ENCODE data around the gene ATXN7L3B.
A peak's percentile ranks its signal among the peaks of the same experiment; 100 is the strongest.

DNA sequence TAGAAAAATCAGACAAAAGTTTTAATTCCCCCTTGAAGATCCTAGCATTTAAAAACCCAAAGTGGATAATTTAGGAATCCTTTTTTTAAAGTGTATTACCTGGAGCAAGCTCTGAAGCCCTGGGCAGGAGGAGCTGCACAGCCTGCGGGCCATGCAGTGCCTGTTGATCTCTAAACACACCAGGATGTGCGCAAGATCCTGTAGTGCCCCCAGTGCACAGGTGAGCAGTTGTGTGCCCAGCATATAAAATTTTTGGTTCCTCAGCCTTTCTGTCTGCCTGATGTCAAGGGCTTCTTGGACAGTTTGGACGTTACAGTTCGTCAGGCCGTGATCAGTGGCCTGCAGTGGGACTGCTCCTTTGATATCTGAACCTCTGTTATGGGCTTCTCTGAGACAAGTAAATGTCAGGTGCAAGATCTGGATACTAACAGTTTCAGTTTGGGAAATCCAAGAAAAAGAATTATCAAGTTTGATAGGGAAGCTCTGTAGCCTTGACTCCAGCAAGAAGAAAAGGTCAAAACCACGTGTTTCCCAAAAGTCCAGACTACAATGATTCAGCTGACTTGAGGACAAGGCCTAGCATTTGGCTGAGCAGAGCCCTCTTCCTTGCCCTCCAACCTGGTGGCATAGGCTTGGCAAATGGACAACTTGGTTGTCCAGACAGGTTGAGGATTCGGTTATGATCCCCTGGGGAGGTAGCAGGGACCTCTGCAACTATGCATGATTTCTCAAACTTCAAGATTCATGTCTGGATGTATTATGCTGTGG is 1.0 kb downstream of the ATXN7L3B start:
- TF ChIP-seq POLR2AphosphoS5 (IDR thresholded peaks at IDR 0.05) (no peak), POLR2A (IDR thresholded peaks at IDR 0.05) (peak in 1 of 3 donors; percentile 9)
- TF ChIP-seq, protein P1, sequence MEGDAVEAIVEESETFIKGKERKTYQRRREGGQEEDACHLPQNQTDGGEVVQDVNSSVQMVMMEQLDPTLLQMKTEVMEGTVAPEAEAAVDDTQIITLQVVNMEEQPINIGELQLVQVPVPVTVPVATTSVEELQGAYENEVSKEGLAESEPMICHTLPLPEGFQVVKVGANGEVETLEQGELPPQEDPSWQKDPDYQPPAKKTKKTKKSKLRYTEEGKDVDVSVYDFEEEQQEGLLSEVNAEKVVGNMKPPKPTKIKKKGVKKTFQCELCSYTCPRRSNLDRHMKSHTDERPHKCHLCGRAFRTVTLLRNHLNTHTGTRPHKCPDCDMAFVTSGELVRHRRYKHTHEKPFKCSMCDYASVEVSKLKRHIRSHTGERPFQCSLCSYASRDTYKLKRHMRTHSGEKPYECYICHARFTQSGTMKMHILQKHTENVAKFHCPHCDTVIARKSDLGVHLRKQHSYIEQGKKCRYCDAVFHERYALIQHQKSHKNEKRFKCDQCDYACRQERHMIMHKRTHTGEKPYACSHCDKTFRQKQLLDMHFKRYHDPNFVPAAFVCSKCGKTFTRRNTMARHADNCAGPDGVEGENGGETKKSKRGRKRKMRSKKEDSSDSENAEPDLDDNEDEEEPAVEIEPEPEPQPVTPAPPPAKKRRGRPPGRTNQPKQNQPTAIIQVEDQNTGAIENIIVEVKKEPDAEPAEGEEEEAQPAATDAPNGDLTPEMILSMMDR (IDR thresholded peaks at IDR 0.05 in 8 of 11, conservative IDR thresholded peaks at IDR 0.05 in 3 of 11) = no peak

All from spleen (tissue), 7 donors.